HG02571 (cell line): ENCODE results near the gene PPP1R12C.
"Not testable (repeated sequence)": the region's sequence is repeated elsewhere in the genome, so short reads cannot be mapped to it uniquely, and the experiment has no call there.

Source experiments
- ATAC-seq: cut with Tn5 transposase; IDR thresholded peaks from one replicate; pipeline ENCODE4 v1.9.1; 2021; ENCODE audit warnings: mild to moderate bottlenecking, moderate library complexity; ENCODE audit not compliant: unreplicated experiment

Gene PPP1R12C

DNA sequence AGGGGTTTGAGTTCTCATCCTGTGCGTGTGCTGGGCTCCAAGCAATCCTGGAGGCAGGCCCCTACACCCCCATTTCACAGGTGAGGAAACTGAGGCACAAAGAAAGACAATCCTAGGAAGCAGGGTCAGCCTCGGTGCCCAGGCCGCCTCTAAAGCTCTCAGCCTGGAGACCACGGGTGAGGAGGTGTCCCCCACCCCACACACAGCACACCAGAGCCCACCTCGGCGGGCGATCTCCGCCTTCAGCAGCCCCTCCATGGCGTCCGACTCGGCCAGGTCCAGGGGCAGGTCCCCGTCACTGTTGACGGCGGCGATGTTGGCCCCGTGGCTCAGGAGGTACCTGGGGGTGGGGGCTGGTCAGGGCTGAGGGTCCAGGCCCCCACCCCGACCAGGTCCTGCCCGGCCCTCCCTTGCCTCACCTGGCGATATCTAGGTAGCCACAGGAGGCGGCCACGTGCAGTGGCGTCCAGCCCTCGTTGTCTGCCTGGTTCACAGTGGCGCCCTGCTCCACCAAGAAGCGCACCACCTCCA, 5.1 kb downstream of the PPP1R12C start:
- no peak for ATAC-seq

DNA sequence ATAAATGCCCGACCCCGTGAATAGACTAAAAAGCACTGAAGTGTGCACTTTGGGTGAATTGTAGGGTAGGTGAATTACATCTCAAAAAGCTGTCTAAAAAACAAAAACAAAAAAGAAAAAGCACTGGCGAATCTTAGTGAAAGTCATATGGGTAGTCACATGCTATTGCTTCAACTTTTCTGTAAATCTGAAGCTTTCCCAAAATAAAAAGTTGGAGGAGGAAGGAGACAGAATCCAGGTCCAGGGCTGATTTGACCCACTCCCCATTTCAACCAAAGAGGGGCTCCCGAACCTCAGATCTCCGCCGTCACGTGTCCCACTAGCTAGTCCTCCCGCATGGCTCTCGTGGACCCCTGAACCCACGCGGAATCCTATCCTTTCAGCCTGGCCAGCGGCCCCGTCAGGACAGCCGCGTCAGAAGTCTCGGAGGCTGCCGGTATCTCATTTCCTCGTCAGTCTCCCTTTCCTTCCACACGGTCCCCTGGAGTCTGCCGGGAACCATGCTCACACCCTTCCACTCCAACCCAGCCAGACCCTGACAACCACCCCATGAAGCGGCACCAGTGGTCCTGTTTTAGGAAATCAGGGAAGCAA, 6.1 kb downstream of the PPP1R12C start:
- no peak for ATAC-seq

DNA sequence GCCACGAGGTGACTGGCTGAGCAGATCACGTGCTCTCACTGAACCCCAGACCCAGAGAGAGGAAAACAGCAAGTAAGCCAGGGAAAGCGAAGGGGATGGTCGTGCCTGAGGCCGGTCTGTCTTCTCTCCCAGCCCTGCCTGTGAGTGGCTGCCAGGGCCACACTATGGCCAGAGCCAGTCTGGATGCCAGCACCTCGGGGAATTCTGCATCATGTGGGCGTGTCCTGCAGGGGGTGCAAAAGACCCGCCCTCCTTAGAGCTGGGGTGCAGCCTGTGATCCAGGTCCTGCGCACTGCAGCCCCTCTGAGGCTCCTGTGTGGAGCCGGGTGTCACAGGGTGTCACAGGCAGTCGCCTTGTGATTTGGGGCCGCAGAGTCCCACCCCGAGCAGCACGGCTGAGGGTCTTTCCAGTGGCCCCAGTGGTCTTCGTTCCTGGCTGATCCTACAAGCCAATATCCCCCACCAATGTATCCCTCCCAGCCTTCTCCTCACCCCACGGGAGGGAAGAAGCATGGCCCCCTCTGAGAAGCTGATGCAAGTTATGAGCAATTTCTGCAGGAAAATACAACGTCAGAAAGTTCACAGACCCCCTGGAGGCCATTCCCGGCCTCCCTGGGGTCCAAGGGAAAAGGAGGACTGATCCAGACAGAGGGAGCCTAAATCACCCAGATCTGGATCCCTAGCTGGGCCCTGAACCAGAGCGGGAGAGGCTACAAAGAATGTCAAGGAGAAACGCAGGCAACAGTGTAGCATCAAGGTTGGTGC, 7.7 kb downstream of the PPP1R12C start:
- no peak for ATAC-seq

DNA sequence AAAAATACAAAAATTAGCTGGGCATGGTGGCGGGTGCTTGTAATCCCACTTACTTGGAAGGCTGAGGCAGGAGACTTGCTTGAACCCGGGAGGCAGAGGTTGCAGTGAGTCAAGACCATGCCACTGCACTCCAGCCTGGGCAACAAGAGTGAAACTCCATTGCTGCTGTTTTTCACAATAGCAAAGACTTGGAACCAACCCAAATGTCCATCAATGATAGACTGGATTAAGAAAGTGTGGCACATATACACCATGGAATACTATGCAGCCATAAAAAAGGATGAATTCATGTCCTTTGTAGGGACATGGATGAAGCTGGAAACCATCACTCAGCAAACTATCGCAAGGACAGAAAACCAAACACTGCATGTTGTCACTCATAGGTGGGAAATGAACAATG, 10.2 kb downstream of the PPP1R12C start:
- ATAC-seq, result not testable (repeated sequence)

DNA sequence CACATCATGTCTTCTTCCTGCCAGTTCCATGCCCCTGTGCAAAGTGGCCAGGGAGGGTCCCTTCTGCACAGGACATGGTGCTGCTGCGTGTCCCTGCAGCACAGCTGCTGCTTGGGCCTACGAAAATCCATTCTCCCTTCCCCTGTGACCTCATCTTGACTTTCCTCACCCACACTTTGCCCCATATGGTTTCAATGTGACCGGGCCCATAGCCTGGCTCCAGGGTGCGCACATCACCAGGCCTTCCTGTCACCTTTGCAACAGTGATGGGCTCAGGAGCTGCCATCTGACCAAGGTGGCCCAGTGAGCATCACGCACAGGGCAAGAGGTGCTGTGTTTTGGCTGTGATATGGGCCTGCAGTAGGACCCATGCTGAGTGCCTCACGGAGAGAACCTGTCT, 10.8 kb downstream of the PPP1R12C start:
- no peak for ATAC-seq

DNA sequence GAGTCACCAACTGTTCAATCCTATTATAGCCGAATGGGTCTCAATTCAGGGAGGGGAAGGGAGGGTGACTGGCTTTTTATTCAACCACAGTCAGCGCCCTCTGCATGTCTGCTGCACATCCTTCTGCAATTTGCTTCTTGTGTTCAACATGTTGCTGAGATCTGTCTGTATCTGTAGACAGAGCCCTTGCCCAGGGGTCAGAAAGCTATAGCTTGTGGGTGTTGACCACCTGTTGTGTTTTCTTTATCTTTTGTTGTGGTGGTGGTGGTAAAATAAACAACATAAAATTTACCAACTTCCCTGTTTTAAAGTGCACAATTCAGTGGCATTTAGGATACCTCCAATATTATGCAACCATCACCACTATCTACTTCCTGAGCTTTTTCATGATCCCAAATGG, 12.2 kb downstream of the PPP1R12C start:
- ATAC-seq, result no peak

DNA sequence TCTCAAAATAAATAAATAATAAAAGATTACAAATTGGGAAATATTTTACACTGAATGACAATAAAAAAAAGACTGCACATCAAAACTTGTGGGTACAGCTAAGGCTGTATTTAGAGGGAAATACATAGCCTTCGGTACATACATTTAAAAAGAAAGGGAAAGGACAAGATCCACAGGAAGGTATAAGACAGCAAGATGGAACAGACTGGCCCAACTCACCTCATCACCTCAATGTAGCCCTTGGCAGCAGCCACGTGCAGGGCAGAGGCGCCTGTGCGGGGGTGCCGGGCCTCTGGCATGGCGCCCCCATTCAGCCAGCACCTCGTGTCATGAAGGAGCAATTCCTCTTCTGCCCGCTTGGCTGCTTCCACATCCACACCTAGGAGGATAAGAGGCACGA, 14.2 kb downstream of the PPP1R12C start:
- no peak for ATAC-seq

DNA sequence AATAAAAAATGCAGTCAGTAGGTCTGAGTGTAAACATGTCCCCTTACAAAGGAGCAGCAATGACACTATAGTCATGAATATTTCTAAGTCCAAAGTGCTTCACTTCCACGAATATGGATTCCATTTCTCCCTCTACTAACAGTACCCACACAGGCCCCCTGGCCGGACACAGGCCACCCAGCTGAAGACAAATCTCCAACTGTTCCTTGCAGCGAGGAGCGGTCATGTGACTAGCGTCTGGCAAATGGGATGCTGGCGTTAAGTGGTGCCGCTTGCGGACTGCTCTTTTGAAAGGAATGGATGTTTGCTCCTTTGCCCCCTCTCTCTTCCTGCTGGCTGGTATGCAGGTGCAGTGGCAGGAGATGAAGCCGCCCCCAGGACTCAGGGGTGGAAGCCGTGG, 16.2 kb downstream of the PPP1R12C start:
- ATAC-seq, result no peak

DNA sequence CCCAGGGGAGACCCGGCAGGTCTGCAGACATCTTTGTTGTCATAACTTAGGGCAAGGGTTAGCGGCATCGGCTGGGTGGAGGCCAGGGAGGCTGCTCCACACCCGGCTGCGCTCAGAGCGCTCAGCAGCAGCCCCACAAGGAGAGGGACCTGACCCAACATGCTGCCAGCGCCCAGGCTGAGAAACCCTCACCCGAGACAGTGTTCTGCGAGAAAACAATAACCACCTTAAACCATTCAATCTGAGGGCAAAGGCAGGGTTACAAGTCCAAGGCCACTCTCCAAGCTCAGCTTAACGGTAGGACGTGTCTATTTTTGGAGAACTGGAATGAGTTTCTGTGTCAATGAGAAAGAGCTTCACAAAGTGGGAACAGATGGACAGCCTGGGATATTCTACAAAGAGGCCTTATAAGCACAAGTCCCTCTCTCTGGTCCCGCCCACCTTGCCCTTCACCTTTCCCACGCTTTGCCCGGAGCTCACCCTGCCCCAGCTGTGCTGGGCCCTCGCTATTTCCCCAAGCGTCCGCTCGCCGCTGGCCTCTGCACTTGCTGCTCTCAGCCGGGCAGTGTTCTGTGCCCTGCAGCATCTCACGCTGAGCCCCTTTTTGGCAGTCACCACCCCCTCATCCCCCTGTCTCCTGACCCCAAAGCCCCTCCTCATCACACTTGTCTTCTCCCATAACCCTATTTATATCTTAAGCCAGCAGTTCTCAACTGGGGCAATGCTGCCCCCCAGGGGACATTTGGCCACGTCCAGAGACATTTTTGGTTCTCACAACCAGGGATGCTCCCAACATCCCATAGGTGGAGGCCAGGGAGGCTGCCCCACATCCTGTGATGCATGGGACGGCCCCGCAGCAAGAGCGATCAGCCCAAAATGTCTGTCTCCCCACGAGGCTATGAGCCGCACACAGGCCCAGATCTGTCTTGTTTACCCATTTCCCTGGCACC, 17.6 kb downstream of the PPP1R12C start:
- no peak for ATAC-seq

DNA sequence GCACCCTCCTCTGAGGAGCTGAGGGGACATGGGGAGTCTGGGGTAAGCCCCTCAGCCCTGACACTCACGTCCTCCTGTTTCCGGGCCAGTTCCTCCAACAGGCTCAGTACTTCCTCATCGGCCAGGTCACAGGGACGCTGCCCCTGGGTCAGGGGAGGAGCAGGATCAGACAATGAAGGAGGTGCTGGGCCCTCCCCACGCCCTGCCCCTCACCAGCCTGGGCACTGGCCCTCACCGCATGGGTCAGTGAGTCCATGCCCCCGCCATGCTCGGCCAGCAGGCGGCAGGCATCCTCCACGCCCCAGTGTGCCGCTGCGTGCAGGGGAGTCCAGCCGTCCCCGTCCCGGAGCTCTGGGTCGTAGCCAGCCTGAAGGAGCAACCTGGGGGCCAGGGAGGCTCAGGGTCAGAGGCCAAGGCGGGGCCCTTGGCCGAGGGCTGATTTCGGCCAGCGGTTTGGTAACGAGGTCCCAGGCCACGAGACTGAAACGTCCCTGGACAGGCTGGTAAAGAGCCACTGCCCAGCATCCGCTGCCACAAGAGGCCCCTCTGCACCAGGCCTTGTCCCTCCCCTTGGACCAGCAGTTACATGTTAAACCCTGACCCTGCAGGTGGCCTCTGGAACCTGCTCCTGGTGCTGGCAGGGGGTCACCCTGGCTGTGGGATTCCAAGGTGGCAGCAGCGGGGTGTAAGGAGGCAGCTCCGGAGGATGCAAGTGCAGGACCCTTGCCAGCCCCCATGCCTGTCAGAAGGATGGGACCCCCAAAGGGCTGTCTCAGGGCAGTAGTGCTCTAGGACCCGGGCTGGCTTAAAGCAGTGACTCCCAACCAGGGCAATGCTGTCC, 18.5 kb downstream of the PPP1R12C start:
- ATAC-seq, result no peak

DNA sequence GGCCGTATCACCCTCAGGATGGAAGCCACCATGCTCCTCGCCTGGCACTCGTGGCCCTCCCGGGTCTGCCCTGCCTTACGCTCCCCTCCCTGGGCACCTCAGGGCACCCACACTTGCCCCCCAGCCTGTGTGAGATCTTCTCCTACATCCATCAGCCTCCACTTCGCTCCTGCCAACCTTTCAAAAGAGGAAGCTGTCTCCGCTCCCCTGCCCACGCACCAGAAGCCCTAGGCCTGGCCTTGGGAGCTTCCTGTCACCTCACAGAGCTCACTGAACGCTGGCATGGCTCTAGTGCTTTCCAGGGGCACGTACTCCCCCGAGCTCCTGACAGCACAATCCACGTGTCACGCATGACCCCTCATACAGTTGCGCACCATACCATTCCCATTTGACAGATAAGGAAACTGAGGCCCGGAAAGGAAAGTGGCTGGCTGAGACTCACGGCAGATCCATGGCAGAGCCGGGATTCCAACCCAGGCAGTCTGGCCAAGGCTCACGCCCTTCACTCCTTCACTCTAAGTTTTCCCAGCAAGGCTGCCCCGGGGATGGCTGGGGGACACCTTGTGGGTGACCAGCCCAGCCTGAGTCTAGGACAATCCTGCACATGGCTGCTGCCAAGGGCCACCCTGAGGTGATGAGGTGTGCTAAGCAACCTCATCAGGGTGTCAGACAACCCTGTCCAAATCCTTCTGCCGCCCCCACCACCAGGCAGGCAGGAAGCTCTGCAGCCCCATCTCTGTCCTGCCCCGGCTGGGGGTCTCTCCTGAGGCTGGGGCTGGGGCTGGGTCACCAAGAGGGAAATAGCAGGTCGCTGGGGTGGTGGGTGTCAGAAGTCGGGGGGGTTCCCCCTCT, 19.3 kb downstream of the PPP1R12C start:
- no peak for ATAC-seq

DNA sequence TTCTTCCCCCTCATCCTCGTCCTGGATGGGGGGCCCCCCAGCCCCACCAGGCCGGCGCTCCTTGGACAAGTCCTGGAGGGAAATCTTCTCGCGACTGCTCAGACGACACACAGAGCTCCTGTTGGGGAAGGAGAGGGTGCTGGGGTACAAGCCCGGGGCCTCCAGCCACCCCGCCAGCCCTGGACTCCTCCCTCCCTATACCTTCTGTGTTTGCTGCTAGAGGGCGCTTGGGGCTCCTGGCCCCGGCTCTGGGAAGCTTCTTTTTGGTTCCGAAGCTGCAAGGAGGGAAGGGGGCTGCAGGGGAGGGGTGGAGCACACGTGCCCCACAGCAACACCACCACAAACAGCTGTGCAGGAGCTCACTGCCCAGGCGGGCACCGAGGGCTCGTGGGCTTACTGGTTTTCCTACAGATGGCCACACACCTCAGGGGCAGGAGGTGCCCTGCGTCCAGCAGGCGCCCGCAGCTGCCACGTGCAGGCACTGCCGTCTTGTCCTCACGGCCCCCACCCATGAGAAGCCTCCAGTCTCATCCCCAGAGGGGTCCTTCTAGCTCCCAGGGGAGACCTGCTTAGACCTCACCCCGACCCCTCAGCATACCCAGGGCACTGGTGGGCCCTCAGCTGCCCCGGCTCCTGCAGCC, 21.3 kb downstream of the PPP1R12C start:
- no peak for ATAC-seq

DNA sequence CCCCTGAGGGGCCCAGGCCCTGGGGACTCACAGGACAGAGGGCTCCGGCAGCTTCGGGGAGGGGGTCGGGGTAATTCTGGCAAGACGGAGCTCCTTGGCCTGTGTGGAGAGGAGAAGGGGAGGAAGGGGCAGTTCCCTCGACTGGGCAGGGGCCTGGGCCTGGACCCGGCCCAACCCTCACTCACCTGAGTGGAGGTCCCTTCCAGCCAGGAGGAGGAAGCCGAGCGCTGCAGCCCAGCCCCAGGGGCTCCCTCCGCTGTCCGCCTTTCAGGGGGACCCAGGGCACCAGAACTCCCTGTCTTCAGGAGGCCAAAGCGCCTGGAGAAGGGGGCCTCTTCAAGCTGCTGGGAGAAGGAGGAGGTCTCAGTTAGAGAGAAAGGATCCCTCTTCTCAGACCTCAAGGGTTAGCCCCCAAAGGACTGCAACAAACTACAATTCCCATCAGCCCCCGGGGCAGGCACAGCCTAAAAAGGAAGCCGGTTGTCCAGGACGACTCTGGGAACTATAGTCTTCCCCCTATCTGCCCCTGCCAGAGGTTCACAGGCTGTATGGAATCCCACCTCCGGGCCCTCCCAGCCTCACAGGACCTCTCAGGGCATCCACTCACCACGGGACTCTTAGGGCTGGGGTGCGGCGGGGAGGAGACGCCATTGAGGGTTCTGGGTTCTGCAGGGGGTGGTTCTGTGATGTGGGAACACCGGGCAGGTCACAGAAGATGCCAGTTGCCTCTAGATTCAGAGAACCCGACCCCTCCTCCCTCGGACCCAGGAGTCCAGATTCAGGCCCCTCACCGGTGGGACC, 22.0 kb downstream of the PPP1R12C start:
- no peak for ATAC-seq

DNA sequence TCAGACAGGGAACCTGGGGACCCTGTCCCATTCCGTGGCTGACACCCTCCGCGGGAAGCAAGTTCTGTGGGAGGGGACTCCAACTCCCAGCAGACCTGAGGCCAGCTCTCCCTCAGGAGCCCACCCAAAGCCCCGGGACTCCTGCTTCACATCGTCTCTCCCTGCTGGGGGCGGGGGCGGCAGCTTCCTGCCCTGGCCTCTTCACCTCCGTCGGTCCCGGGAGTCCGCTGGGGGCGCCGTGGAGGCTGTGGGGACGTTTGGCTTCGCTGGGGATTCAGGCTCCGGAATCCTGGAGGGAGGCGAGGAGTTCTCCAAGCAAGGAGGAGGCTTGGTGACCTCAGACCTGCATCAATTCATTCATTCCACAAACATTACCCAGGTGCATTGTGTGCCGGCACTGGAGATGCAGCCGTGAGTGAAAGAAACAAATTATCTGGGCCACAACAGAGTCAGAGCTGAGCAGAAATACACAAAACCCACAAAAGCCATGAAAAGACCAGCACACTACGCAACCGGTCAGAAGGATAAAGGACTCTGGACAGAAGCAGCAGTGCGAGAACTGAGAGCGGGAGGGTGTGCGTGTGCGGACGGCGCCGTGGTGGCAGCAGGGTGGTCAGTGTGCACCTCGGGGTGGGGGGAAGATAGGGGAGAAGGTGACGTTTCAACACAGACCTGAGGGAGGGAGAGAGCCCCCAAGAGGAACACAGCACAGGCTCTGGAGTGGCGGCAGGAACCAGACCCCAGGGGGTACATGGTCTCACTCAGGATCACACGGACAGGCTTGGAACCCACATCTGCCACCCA, 22.8 kb downstream of the PPP1R12C start:
- no peak for ATAC-seq

DNA sequence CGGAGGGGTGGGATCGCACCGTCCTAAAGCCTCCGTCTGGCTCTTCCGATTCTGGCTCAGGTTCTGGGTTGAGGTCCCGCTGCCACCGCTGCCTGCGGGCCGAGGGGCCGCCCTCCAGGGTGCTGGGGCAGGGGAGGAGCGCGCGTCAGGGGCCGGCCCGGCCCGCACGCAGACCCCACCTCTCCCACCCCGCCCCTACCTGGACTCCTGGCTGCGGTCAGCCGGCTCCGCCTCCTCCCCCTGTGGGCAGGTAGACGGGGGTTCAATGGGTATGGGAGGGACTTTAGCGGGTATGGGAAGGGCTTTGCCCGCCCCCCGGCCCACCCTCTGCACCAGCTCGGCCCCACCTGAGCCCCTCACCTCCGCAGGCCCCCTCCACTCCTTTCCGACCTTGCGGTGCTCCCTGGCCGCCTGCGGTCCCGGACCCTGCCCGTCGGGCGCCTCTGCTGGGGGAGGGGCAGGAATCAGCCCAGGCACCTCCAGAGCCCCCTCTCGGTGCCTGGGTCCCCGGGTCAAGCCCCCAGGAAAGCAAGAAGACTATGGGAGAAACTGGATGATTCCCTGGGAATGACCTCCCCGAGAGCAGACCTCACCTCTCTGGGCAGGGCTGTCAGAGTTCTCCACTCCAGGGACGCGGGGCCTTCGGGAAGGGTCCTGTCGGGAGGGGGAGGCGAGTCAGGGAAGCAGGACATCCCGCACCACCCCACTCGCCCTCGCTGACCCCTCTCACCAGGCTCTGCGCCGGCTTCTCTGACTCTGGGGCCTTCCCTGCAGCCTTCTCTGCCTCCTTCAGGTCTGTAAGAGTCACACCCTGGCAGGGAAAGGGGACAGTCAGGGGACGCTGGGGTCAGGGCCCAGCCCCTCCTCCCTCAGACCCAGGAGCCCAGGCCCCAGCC, 24.8 kb downstream of the PPP1R12C start:
- no peak for ATAC-seq

DNA sequence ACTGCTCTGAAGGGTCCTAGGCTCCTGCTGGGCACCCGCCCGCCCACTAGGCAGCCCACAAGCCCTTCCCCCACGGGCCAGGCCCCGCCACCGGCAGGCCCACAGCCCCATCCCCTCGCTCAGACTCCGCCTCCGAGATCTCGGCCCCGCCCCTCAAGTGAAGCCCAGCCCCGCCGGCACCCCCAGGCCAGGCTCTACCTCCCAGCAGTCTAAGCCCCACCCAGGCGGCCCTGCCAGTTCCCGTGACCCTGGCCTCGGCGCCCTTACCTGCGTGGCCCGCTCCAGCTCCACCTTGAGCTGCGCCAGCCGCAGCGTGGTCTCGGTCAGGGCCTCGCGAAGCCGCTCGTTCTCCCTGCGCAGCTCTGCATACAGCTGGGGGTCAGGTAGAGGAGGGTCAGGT, 25.5 kb downstream of the PPP1R12C start:
- ATAC-seq, result no peak
